HL-60 (cell line): ENCODE results near the gene PTPRD.

ENCODE experiments used
- DNase-seq, 2 experiments: peaks; one replicate each; pipeline ENCODE4 v3.0.0-alpha.2; 2010 to 2020; ENCODE audit warnings: low read depth in 1 of 2, low spot score in 1 of 2
- H3K27ac ChIP-seq: fragments of 250-450 bp; sonication (Bioruptor Pico); replicated peaks from 2 replicates; pipeline ENCODE4 v1.5.1; 2020; ENCODE audit warnings: mild to moderate bottlenecking, moderate library complexity
- H3K27me3 ChIP-seq: fragments of 250-450 bp; sonication (Bioruptor Pico); 2 replicates; pipeline ENCODE4 v1.5.1; 2021; ENCODE audit warnings: mild to moderate bottlenecking, moderate library complexity; ENCODE audit not compliant: insufficient read depth, poor library complexity, severe bottlenecking
- H3K4me3 ChIP-seq: replicated peaks from 2 replicates; pipeline ENCODE4 v1.5.1; 2011; ENCODE audit warnings: mild to moderate bottlenecking, control low read depth, low read length; ENCODE audit not compliant: insufficient read depth
- GABPA ChIP-seq: IDR thresholded peaks from 2 replicates; pipeline ENCODE4 v1.6.1; 2012; ENCODE audit warnings: low read depth
- POLR2AphosphoS5 ChIP-seq: IDR thresholded peaks from 2 replicates; pipeline ENCODE4 v1.6.1; 2012; ENCODE audit warnings: low read depth
- SPI1 ChIP-seq: IDR thresholded peaks from 2 replicates; pipeline ENCODE4 v1.6.1; 2012; ENCODE audit warnings: low read depth, mild to moderate bottlenecking, borderline replicate concordance
- TF ChIP-seq, protein P1 (sequence below): IDR thresholded peaks from one replicate; pipeline ENCODE4 v1.5.1; 2011; ENCODE audit warnings: low read length, control low read depth, inconsistent platforms; ENCODE audit not compliant: insufficient read depth
- TF ChIP-seq, protein P2 (sequence below): IDR thresholded peaks from 2 replicates; pipeline ENCODE4 v1.6.1; 2012; ENCODE audit warnings: low read depth; ENCODE audit not compliant: insufficient replicate concordance

Gene PTPRD

DNA sequence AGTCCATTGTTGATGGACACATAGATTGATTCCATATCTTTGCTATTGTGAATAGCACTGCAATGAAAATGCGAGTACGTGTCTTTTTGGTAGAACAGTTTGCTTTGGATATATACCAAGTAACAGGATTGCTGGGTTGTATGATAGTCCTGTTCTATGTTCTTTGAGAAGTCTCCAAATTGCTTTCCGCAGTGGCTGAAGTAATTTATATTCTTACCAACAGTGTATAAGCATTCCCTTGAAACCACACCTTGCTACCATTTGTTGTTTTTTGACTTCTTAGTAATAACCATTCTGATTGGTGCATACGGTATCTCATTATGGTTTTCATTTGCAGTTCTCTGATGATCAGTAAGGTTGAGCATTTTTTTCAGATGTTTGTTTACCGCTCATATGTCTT, 792.9 kb downstream of the PTPRD start:
- TF ChIP-seq, protein P1, sequence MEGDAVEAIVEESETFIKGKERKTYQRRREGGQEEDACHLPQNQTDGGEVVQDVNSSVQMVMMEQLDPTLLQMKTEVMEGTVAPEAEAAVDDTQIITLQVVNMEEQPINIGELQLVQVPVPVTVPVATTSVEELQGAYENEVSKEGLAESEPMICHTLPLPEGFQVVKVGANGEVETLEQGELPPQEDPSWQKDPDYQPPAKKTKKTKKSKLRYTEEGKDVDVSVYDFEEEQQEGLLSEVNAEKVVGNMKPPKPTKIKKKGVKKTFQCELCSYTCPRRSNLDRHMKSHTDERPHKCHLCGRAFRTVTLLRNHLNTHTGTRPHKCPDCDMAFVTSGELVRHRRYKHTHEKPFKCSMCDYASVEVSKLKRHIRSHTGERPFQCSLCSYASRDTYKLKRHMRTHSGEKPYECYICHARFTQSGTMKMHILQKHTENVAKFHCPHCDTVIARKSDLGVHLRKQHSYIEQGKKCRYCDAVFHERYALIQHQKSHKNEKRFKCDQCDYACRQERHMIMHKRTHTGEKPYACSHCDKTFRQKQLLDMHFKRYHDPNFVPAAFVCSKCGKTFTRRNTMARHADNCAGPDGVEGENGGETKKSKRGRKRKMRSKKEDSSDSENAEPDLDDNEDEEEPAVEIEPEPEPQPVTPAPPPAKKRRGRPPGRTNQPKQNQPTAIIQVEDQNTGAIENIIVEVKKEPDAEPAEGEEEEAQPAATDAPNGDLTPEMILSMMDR, result no peak
- TF ChIP-seq GABPA (no peak), POLR2AphosphoS5 (no peak), SPI1 (no peak)
- TF ChIP-seq, protein P2, sequence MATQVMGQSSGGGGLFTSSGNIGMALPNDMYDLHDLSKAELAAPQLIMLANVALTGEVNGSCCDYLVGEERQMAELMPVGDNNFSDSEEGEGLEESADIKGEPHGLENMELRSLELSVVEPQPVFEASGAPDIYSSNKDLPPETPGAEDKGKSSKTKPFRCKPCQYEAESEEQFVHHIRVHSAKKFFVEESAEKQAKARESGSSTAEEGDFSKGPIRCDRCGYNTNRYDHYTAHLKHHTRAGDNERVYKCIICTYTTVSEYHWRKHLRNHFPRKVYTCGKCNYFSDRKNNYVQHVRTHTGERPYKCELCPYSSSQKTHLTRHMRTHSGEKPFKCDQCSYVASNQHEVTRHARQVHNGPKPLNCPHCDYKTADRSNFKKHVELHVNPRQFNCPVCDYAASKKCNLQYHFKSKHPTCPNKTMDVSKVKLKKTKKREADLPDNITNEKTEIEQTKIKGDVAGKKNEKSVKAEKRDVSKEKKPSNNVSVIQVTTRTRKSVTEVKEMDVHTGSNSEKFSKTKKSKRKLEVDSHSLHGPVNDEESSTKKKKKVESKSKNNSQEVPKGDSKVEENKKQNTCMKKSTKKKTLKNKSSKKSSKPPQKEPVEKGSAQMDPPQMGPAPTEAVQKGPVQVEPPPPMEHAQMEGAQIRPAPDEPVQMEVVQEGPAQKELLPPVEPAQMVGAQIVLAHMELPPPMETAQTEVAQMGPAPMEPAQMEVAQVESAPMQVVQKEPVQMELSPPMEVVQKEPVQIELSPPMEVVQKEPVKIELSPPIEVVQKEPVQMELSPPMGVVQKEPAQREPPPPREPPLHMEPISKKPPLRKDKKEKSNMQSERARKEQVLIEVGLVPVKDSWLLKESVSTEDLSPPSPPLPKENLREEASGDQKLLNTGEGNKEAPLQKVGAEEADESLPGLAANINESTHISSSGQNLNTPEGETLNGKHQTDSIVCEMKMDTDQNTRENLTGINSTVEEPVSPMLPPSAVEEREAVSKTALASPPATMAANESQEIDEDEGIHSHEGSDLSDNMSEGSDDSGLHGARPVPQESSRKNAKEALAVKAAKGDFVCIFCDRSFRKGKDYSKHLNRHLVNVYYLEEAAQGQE, result no peak
- H3K4me3 ChIP-seq, result no peak overlapping the region
- DNase-seq, result no peak
- H3K27ac ChIP-seq, result no peak overlapping the region
- no peaks in the 10 kb centered on the region for H3K27me3 ChIP-seq

DNA sequence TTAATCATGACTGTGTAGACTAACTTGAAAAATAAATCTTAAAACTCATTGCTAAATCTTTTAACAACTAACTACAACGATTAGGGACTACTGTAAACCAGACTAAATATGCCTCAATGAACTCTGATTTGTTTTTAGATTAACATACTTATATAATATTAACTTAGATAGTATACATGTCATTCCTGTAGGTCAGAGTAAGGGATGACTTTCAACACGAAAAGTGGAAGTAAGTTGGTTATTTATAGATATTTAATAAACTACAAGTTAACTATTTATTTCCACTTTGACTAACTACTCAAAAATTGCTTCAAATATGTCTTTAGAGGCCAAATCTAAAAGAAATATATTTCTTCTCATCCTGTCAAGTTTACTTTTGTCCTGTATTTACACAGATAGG, 795.6 kb downstream of the PTPRD start:
- H3K27me3 ChIP-seq, result no peaks in the 10 kb centered on the region
- no peak overlapping the region for H3K27ac ChIP-seq
- TF ChIP-seq GABPA (no peak), POLR2AphosphoS5 (no peak), SPI1 (no peak)
- TF ChIP-seq, protein P2, result no peak
- TF ChIP-seq, protein P1, result no peak
- no peak overlapping the region for H3K4me3 ChIP-seq
- no peak for DNase-seq

DNA sequence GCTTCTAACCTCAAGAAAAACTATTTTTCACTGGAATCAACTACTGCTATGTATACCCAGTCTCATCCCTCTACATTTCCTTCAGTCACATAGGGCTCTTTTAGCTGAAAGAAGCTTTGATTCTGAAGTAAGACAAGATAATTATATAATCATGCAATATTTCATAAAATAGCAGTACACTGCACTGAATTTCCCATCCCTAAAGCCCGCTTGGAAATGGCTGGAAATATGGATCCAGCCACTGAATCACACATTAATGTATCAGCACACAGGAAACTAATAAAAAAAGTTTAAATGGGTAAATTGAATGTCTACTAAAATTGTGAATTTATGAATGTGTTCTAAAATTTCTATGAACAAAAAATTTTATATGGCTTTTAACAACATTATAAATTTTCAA, 808.7 kb downstream of the PTPRD start:
- Histone ChIP-seq H3K27ac (no peak overlapping the region), H3K4me3 (no peak overlapping the region), H3K27me3 (no peaks in the 10 kb centered on the region)
- TF ChIP-seq SPI1, result no peak
- TF ChIP-seq, protein P2, result no peak
- TF ChIP-seq POLR2AphosphoS5, result no peak
- no peak for TF ChIP-seq GABPA
- TF ChIP-seq, protein P1, result no peak
- DNase-seq, result no peak
